BE2C (cell line): ENCODE measurements around the gene SIRPB2.

ENCODE experiments used
- DNase-seq: peaks from one replicate; pipeline ENCODE4 v3.0.0-alpha.2; 2020
- H3K27me3 ChIP-seq: fragments of 250-450 bp; sonication (Bioruptor Pico); 2 replicates; pipeline ENCODE4 v1.5.1; 2020; ENCODE audit warnings: mild to moderate bottlenecking
- H3K36me3 ChIP-seq: fragments of 250-450 bp; sonication (Bioruptor Pico); 2 replicates; pipeline ENCODE4 v1.5.1; 2020; ENCODE audit warnings: mild to moderate bottlenecking
- H3K4me1 ChIP-seq: fragments of 250-450 bp; sonication (Bioruptor Pico); 2 replicates; pipeline ENCODE4 v1.5.1; 2020
- H3K4me3 ChIP-seq: 2 replicates; pipeline ENCODE4 v1.5.1; 2011; ENCODE audit warnings: low read depth, low read length
- H3K9me3 ChIP-seq: fragments of 250-450 bp; sonication (Bioruptor Pico); 2 replicates; pipeline ENCODE4 v1.5.1; 2020
- CTCF ChIP-seq: IDR thresholded peaks from 2 replicates; pipeline ENCODE4 v1.5.1; 2012; ENCODE audit warnings: mild to moderate bottlenecking, low read depth, low read length

Gene SIRPB2

DNA sequence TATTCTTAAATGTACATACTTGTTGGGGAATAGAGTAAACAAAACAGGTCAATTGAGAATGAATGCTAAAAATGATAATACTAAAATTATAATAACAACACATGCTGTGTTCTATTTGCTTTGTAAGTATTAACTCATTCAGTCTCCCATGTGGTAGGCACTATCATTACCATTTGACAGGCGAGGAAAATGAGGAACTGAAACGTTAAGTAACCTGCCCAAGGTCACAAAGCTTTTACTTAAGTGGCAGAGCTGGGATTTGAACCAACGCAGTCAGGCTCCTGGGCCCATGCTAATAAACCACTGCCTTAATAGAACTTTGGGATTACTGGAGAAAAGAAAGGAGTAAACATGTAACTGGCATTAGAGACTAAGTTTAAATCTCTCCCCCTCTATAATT lies 28.4 kb downstream of the SIRPB2 start:
- H3K4me1 ChIP-seq = no peaks in the 10 kb centered on the region; the same call in none of the 2 replicates
- no peaks in the 10 kb centered on the region for H3K9me3 ChIP-seq
- DNase-seq = no peak
- no peak overlapping the region for H3K4me3 ChIP-seq
- no peaks in the 10 kb centered on the region for H3K36me3 ChIP-seq
- H3K27me3 ChIP-seq = no peaks in the 10 kb centered on the region
- no peak for TF ChIP-seq CTCF

DNA sequence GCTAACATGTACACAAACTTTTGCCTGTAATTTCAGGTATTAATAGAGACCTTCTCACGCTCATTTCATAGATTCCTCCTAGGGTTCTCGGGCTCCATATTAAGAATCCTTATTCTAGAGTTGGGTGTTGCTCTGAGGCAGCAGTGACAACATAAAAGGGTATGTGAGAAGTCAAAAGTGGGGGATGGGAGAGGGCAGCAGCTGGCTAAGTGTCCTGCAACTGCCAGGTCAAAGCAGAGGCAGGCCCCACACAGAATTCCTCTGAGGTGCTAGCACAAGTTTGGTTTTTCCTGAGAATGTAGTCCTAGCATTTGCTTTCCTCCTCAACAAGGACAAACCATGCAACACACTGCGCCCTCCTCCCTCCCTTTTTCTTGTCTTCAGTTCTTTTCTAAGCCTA lies 29.2 kb downstream of the SIRPB2 start:
- no peak for TF ChIP-seq CTCF
- no peaks in the 10 kb centered on the region for H3K36me3 ChIP-seq
- no peaks in the 10 kb centered on the region; the same call in 1 of the 2 replicates for H3K4me1 ChIP-seq
- no peaks in the 10 kb centered on the region for H3K9me3 ChIP-seq
- H3K4me3 ChIP-seq = no peak overlapping the region
- H3K27me3 ChIP-seq = no peaks in the 10 kb centered on the region
- DNase-seq = no peak

DNA sequence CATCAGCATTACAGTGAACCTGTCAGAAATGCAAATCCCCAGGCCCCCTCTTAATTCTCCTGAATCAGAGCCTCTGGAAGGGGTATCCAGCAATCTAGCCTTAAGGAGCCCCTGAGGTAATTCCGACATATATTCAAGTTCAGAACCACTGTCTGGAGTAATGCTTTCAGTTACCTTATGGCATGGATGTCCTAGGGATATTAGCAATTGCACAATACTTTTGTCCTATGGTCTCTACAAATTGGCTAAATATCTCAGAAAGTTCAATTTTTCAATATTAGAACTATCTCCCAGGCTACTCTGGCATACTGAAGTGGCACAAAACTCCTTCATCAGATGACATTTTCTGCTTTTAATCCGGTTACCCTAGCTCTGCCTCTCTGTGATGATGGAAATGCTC lies 30.9 kb downstream of the SIRPB2 start:
- Histone ChIP-seq H3K36me3 (no peaks in the 10 kb centered on the region), H3K4me3 (no peak overlapping the region), H3K27me3 (no peaks in the 10 kb centered on the region), H3K9me3 (no peaks in the 10 kb centered on the region), H3K4me1 (no peaks in the 10 kb centered on the region)
- no peak for TF ChIP-seq CTCF
- no peak for DNase-seq

GRCh38 chr20:1457992-1458391 lies 33.2 kb downstream of the SIRPB2 start:
- no peaks in the 10 kb centered on the region for H3K9me3 ChIP-seq
- H3K4me1 ChIP-seq = no peaks in the 10 kb centered on the region
- no peaks in the 10 kb centered on the region for H3K27me3 ChIP-seq
- peaks cover 2% of the 10 kb centered on the region; the same call in 1 of the 2 replicates for H3K36me3 ChIP-seq
- TF ChIP-seq CTCF = no peak
- H3K4me3 ChIP-seq = no peak overlapping the region
- DNase-seq = no peak

DNA sequence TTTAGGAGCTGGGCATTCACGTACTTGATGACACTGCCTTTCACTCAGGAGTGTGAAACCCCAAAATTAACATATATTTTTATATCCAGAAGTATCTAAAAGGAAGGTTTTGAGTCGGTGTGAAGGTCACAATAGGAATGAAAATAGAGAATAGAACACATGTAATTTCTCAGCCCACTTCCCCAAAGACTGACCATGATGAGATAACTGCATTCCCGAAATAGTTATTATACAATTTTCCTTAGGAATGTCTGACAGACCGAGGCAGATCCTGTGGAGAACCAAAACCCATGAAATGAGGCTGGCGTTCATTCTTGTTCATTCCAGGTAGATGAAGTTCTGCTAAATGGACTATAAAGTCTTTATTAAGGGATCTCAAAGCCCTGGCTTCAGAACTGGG lies 34.9 kb downstream of the SIRPB2 start:
- Histone ChIP-seq H3K4me3 (no peak overlapping the region), H3K36me3 (peaks cover 19% of the 10 kb centered on the region), H3K4me1 (no peaks in the 10 kb centered on the region), H3K27me3 (no peaks in the 10 kb centered on the region), H3K9me3 (no peaks in the 10 kb centered on the region)
- DNase-seq = no peak
- TF ChIP-seq CTCF = no peak

DNA sequence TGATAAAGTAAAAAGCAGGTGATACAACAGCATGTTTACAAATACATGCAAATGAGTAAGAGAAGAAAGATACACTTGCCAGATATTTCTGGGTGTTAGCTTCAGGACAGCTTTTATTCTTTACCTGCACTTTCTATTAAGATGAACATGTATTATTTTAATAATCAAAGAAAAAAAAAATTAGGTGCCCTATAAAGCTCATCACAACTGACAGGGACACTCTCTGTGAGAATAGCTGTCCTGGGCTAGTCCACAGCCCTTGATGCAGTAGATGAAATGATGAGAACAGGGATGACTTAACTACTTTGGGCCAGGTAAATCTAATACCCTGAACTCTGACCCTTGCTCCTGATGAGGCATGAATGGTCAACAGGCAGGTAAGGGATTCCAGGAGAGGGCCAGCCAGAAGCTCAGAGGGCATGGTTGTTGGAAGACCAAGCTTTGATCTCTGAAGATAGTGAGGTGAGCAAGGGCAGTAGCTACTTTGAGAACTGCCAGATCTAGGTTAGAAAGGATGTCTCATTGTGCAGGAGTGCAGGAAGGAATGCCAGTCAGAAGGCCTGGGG lies 40.2 kb downstream of the SIRPB2 start:
- H3K4me1 ChIP-seq = no peaks in the 10 kb centered on the region
- TF ChIP-seq CTCF = no peak
- DNase-seq = no peak
- peaks cover 29% of the 10 kb centered on the region for H3K36me3 ChIP-seq
- H3K4me3 ChIP-seq = no peak overlapping the region
- no peaks in the 10 kb centered on the region for H3K9me3 ChIP-seq
- no peaks in the 10 kb centered on the region for H3K27me3 ChIP-seq
